Frontal cortex (tissue), 4 donors: ENCODE measurements around the gene FOXP1. TPM values are rescaled to one million over a fixed set of nuclear protein-coding genes. Genes with fewer than 3 reads are reported as not detected.
A peak's percentile ranks its signal among the peaks of the same experiment; 100 is the strongest.

Source experiments
- DNase-seq, 2 donors: peaks; one replicate each; pipeline ENCODE4 v3.0.0; 2012; ENCODE audit warnings: low spot score in 2 of 2
- FAIRE-seq: peaks from 2 replicates; lab custom pipeline; 2012; peaks lifted over from hg19 to GRCh38; lab: Jason Lieb, UNC
- total RNA-seq: library from RNA; depleted of rRNA; stranded (reverse); fragments of >200 nt; gene quantifications from one replicate; pipeline ENCODE4 v1.2.3, GENCODE V29; 2014
- donor health status: control.
- donor health status: control.
- donor health status: control.

The FOXP1 gene
- total RNA-seq, 1 donor from 2014 or later, result 118 TPM

GRCh38 chr3:71002298-71002697, 581.2 kb downstream of the FOXP1 start:
- FAIRE-seq, result no peak

GRCh38 chr3:71001303-71001830, 582.2 kb downstream of the FOXP1 start:
- no peak for DNase-seq
- no peak for FAIRE-seq

More at GRCh38 chr3:71002298-71002697, 581.2 kb downstream of the FOXP1 start:
- DNase-seq, result no peak

- no peak for DNase-seq
- no peak for FAIRE-seq
Observed at GRCh38 chr3:71000483-71000882, 583.0 kb downstream of the FOXP1 start.

- FAIRE-seq, result no peak
- DNase-seq, result no peak
Observed at GRCh38 chr3:70999730-71000129, 583.8 kb downstream of the FOXP1 start.

- DNase-seq (no peak), FAIRE-seq (no peak)
Observed at GRCh38 chr3:70996082-70996481, 587.4 kb downstream of the FOXP1 start.

- no peak for DNase-seq
- no peak for FAIRE-seq
Observed at GRCh38 chr3:70994644-70995043, 588.9 kb downstream of the FOXP1 start.

- FAIRE-seq, result no peak
- no peak for DNase-seq
Observed at GRCh38 chr3:70992562-70993204, 590.8 kb downstream of the FOXP1 start.

GRCh38 chr3:70992131-70992530, 591.4 kb downstream of the FOXP1 start:
- DNase-seq (no peak), FAIRE-seq (no peak)

- DNase-seq, result no peak
- FAIRE-seq, result no peak
Observed at GRCh38 chr3:70990723-70991122, 592.8 kb downstream of the FOXP1 start.

GRCh38 chr3:70990185-70990584, 593.3 kb downstream of the FOXP1 start:
- FAIRE-seq (no peak), DNase-seq (no peak)

GRCh38 chr3:70989174-70989573, 594.4 kb downstream of the FOXP1 start:
- FAIRE-seq (no peak), DNase-seq (no peak)

GRCh38 chr3:70988111-70988510, 595.4 kb downstream of the FOXP1 start:
- FAIRE-seq, result no peak
- DNase-seq, result no peak

- peak; percentile 43 for FAIRE-seq
- DNase-seq, result no peak
Observed at GRCh38 chr3:70985572-70985971, 598.0 kb downstream of the FOXP1 start.

GRCh38 chr3:70984776-70985482, 598.6 kb downstream of the FOXP1 start:
- DNase-seq (no peak), FAIRE-seq (no peak)

- FAIRE-seq (peak; percentile 49), DNase-seq (peak in 1 of 2 donors; percentile 23)
Observed at GRCh38 chr3:70982700-70983140, 600.8 kb downstream of the FOXP1 start.

GRCh38 chr3:70982284-70982683, 601.2 kb downstream of the FOXP1 start:
- DNase-seq (no peak), FAIRE-seq (no peak)

- no peak for FAIRE-seq
- DNase-seq, result no peak
Observed at GRCh38 chr3:70981231-70981880, 602.2 kb downstream of the FOXP1 start.

GRCh38 chr3:70980646-70981170, 602.8 kb downstream of the FOXP1 start:
- no peak for FAIRE-seq
- DNase-seq, result no peak

GRCh38 chr3:70979983-70980645, 603.4 kb downstream of the FOXP1 start:
- DNase-seq, result no peak
- no peak for FAIRE-seq

- FAIRE-seq (no peak), DNase-seq (no peak)
Observed at GRCh38 chr3:70977712-70978111, 605.8 kb downstream of the FOXP1 start.
